ENCODE results near the gene CARS2. TPM values are rescaled to one million over a fixed set of nuclear protein-coding genes. Genes with fewer than 3 reads are reported as not detected.

The CARS2 gene
- total RNA-seq, 1 experiment from 2014 or later: 31.9 TPM

DNA sequence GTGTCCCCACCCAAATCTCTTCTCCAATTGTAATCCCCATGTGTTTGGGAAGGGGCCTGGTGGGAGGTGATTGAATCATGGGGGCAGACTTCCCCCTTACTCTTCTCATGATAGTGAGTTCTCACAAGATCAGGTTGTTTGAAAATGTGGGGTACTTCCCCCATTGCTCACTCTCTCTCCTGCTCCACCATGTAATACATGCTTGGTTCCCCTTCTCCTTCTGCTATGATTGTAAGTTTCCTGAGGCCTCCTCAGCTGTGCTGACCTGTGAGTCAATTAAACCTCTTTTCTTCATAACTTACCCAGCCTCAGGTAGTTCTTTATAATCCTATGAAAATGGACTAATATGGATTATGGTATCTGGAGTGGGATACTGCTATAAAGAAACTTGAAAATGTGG, 31.6 kb upstream of the CARS2 start:
- Histone ChIP-seq H3K36me3 (ENCODE audit: control insufficient read depth, insufficient read depth, low read length) (no peaks in the 10 kb centered on the region), H3K9me3 (ENCODE audit: control insufficient read depth, insufficient read depth, low read depth, low read length) (no peaks in the 10 kb centered on the region), H3K27ac (ENCODE audit: low read length) (no peak overlapping the region), H3K27me3 (ENCODE audit: control insufficient read depth, insufficient read depth, low read length) (no peaks in the 10 kb centered on the region), H3K4me3 (ENCODE audit: low read depth in 2 of 2, low read length in 2 of 2) (no peak overlapping the region), H3K4me1 (ENCODE audit: control insufficient read depth, insufficient read depth, low read length) (no peaks in the 10 kb centered on the region)
- CTCF ChIA-PET: no interaction called here
- POLR2A ChIA-PET: no interaction called here
- no TSS peak for BruUV-seq (replicated peaks)
- intact Hi-C loops (cut with micrococcal nuclease; ENCODE audit: unreplicated experiment): no loop called here
- TF ChIP-seq, protein P1, sequence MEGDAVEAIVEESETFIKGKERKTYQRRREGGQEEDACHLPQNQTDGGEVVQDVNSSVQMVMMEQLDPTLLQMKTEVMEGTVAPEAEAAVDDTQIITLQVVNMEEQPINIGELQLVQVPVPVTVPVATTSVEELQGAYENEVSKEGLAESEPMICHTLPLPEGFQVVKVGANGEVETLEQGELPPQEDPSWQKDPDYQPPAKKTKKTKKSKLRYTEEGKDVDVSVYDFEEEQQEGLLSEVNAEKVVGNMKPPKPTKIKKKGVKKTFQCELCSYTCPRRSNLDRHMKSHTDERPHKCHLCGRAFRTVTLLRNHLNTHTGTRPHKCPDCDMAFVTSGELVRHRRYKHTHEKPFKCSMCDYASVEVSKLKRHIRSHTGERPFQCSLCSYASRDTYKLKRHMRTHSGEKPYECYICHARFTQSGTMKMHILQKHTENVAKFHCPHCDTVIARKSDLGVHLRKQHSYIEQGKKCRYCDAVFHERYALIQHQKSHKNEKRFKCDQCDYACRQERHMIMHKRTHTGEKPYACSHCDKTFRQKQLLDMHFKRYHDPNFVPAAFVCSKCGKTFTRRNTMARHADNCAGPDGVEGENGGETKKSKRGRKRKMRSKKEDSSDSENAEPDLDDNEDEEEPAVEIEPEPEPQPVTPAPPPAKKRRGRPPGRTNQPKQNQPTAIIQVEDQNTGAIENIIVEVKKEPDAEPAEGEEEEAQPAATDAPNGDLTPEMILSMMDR (IDR thresholded peaks at IDR 0.05): no peak
- TF ChIP-seq TCF7L2 (IDR thresholded peaks at IDR 0.05; ENCODE audit: low read depth, low read length): no peak
- TF ChIP-seq SIN3A (IDR thresholded peaks at IDR 0.05; ENCODE audit: borderline replicate concordance, insufficient read depth, low read depth, low read length): no peak
- TF ChIP-seq, protein P2, sequence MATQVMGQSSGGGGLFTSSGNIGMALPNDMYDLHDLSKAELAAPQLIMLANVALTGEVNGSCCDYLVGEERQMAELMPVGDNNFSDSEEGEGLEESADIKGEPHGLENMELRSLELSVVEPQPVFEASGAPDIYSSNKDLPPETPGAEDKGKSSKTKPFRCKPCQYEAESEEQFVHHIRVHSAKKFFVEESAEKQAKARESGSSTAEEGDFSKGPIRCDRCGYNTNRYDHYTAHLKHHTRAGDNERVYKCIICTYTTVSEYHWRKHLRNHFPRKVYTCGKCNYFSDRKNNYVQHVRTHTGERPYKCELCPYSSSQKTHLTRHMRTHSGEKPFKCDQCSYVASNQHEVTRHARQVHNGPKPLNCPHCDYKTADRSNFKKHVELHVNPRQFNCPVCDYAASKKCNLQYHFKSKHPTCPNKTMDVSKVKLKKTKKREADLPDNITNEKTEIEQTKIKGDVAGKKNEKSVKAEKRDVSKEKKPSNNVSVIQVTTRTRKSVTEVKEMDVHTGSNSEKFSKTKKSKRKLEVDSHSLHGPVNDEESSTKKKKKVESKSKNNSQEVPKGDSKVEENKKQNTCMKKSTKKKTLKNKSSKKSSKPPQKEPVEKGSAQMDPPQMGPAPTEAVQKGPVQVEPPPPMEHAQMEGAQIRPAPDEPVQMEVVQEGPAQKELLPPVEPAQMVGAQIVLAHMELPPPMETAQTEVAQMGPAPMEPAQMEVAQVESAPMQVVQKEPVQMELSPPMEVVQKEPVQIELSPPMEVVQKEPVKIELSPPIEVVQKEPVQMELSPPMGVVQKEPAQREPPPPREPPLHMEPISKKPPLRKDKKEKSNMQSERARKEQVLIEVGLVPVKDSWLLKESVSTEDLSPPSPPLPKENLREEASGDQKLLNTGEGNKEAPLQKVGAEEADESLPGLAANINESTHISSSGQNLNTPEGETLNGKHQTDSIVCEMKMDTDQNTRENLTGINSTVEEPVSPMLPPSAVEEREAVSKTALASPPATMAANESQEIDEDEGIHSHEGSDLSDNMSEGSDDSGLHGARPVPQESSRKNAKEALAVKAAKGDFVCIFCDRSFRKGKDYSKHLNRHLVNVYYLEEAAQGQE (IDR thresholded peaks at IDR 0.05; ENCODE audit: insufficient read depth in 1 of 2, low read depth in 2 of 2, low read length in 1 of 2): no peak
- TF ChIP-seq POLR2AphosphoS5 (IDR thresholded peaks at IDR 0.05; ENCODE audit: low read depth, low read length): no peak
- in situ Hi-C loops (cut with HindIII; ENCODE audit: low pct_unique_long_range_greater_than_20kb, low sequenced_read_pairs): no loop called here
- ATAC-seq (no peak), DNase-seq (ENCODE audit: low read depth, low spot score) (no peak)

- ChIA-PET CTCF (no interaction called here), POLR2A (interaction anchor here (0.5 to 0.6 kb wide), 2 partner anchors 22 to 28 kb away, joined by 3 to 7 read pairs; no protein-coding TSS in a partner anchor)
- Histone ChIP-seq H3K27ac (ENCODE audit: low read length) (no peak overlapping the region), H3K9me3 (ENCODE audit: control insufficient read depth, insufficient read depth, low read depth, low read length) (no peaks in the 10 kb centered on the region), H3K4me1 (ENCODE audit: control insufficient read depth, insufficient read depth, low read length) (no peaks in the 10 kb centered on the region), H3K36me3 (ENCODE audit: control insufficient read depth, insufficient read depth, low read length) (no peaks in the 10 kb centered on the region), H3K4me3 (ENCODE audit: low read depth in 2 of 2, low read length in 2 of 2) (no peak overlapping the region), H3K27me3 (ENCODE audit: control insufficient read depth, insufficient read depth, low read length) (no peaks in the 10 kb centered on the region)
- TF ChIP-seq POLR2AphosphoS5 (IDR thresholded peaks at IDR 0.05; ENCODE audit: low read depth, low read length) (no peak), SIN3A (IDR thresholded peaks at IDR 0.05; ENCODE audit: borderline replicate concordance, insufficient read depth, low read depth, low read length) (no peak), TCF7L2 (IDR thresholded peaks at IDR 0.05; ENCODE audit: low read depth, low read length) (no peak)
- TF ChIP-seq, protein P1 (IDR thresholded peaks at IDR 0.05): no peak
- TF ChIP-seq, protein P2 (IDR thresholded peaks at IDR 0.05; ENCODE audit: insufficient read depth in 1 of 2, low read depth in 2 of 2, low read length in 1 of 2): no peak
- in situ Hi-C loops (cut with HindIII; ENCODE audit: low pct_unique_long_range_greater_than_20kb, low sequenced_read_pairs) (no loop called here), intact Hi-C loops (cut with micrococcal nuclease; ENCODE audit: unreplicated experiment) (no loop called here)
- no peak for ATAC-seq
- no TSS peak for BruUV-seq (replicated peaks)
- DNase-seq (ENCODE audit: low read depth, low spot score): no peak
Measured at GRCh38 chr13:110734561-110734960, 28.6 kb upstream of the CARS2 start.
